GM18867 (cell line): ENCODE data around the gene RNF187.

Experiments
- ATAC-seq: cut with Tn5 transposase; IDR thresholded peaks from one replicate; pipeline ENCODE4 v1.9.1; 2021; ENCODE audit warnings: mild to moderate bottlenecking, moderate library complexity; ENCODE audit not compliant: unreplicated experiment

Gene RNF187

GRCh38 chr1:228487336-228488124 lies at the start of gene RNF187:
Gene RNF187 (plus strand): TSS chr1:228487382.
- peak; percentile 65 for ATAC-seq

- ATAC-seq, result no peak
These were observed 49.7 kb upstream of the RNF187 start for GRCh38 chr1:228437424-228437962.

- no peak for ATAC-seq
These were observed 48.9 kb upstream of the RNF187 start for GRCh38 chr1:228438266-228438665.

GRCh38 chr1:228440761-228441500 lies 46.3 kb upstream of the RNF187 start:
- no peak for ATAC-seq

GRCh38 chr1:228443395-228443794 lies 43.8 kb upstream of the RNF187 start:
- ATAC-seq, result no peak

GRCh38 chr1:228445490-228445842 lies 41.7 kb upstream of the RNF187 start:
- ATAC-seq, result no peak

- no peak for ATAC-seq
These were observed 41.1 kb upstream of the RNF187 start for GRCh38 chr1:228445843-228446650.

GRCh38 chr1:228446852-228447251 lies 40.3 kb upstream of the RNF187 start:
- no peak for ATAC-seq

GRCh38 chr1:228448372-228448771 lies 38.8 kb upstream of the RNF187 start:
- ATAC-seq, result no peak

- no peak for ATAC-seq
These were observed 37.0 kb upstream of the RNF187 start for GRCh38 chr1:228450200-228450599.

GRCh38 chr1:228452194-228453021 lies 34.8 kb upstream of the RNF187 start:
- no peak for ATAC-seq

GRCh38 chr1:228453022-228453560 lies 34.1 kb upstream of the RNF187 start:
- no peak for ATAC-seq

- no peak for ATAC-seq
These were observed 33.6 kb upstream of the RNF187 start for GRCh38 chr1:228453614-228454013.

- ATAC-seq, result no peak
These were observed 32.9 kb upstream of the RNF187 start for GRCh38 chr1:228454238-228454637.

- ATAC-seq, result no peak
These were observed 31.5 kb upstream of the RNF187 start for GRCh38 chr1:228455715-228456114.

- ATAC-seq, result no peak
These were observed 30.7 kb upstream of the RNF187 start for GRCh38 chr1:228456252-228457016.

GRCh38 chr1:228457017-228457395 lies 30.2 kb upstream of the RNF187 start:
- ATAC-seq, result peak; percentile 3

GRCh38 chr1:228457396-228458176 lies 29.6 kb upstream of the RNF187 start:
- peak; percentile 87 for ATAC-seq
